ENCODE data around the gene RPL37A. TPM values are rescaled to one million over a fixed set of nuclear protein-coding genes. Genes with fewer than 3 reads are reported as not detected.

The RPL37A gene
- total and polyA plus RNA-seq, 9 of the 15 experiments (the other 6 are each of a cell fraction or from before 2014, with no cell fraction given), result 1,938 to 3,349 (median 2,436) TPM

DNA sequence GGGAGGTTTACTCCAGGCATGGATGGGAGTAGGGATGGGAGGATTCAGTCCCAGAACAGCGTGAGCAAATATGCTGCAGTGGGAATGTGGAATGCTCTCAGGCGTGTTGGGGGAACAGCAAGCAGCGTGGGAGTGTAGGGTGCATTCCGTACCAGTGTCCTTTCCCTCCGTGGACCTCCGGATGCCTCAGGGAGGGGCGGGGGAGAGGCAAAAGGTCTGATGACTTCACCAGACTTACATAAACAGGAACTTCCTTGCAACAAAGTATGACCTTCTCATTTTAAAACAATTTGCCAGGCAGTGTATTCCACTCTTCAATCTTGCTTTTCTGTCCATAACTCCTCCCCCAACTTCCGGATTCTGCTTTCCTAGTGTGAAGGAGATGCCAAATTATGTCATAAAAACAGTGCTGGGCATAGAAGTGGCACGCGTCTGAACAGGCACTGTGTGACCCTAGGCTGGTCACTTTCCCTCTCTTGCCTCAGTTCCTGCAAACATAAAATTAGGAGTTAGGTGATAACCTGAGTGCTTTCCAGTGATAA is 36.9 kb downstream of the RPL37A start (continued):
- TF ChIP-seq, protein P1, sequence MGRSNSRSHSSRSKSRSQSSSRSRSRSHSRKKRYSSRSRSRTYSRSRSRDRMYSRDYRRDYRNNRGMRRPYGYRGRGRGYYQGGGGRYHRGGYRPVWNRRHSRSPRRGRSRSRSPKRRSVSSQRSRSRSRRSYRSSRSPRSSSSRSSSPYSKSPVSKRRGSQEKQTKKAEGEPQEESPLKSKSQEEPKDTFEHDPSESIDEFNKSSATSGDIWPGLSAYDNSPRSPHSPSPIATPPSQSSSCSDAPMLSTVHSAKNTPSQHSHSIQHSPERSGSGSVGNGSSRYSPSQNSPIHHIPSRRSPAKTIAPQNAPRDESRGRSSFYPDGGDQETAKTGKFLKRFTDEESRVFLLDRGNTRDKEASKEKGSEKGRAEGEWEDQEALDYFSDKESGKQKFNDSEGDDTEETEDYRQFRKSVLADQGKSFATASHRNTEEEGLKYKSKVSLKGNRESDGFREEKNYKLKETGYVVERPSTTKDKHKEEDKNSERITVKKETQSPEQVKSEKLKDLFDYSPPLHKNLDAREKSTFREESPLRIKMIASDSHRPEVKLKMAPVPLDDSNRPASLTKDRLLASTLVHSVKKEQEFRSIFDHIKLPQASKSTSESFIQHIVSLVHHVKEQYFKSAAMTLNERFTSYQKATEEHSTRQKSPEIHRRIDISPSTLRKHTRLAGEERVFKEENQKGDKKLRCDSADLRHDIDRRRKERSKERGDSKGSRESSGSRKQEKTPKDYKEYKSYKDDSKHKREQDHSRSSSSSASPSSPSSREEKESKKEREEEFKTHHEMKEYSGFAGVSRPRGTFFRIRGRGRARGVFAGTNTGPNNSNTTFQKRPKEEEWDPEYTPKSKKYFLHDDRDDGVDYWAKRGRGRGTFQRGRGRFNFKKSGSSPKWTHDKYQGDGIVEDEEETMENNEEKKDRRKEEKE (IDR thresholded peaks at IDR 0.05; ENCODE audit: borderline replicate concordance in 1 of 2, control insufficient read depth in 1 of 2, low read depth in 2 of 2, low read length in 1 of 2), result no peak
- TF ChIP-seq MAZ (CRISPR knock-in tag; conservative IDR thresholded peaks at IDR 0.05 in 1 of 2, IDR thresholded peaks at IDR 0.05 in 1 of 2), result 0 out of 4 replicates have a peak, but pooled peaks of 1 of the 2 experiments have one; percentile 33
- no peak for TF ChIP-seq TCF7 (IDR thresholded peaks at IDR 0.05; ENCODE audit: borderline replicate concordance)
- TF ChIP-seq CEBPG (CRISPR knock-in tag; IDR thresholded peaks at IDR 0.05), result peak; percentile 11; the same call in 1 of the 2 replicates
- peak in 1 of 2 experiments; percentile 44; a peak in 2 of 4 replicates for TF ChIP-seq CEBPG (tag; conservative IDR thresholded peaks at IDR 0.05 in 1 of 2, IDR thresholded peaks at IDR 0.05 in 1 of 2)
- TF ChIP-seq, protein P2, sequence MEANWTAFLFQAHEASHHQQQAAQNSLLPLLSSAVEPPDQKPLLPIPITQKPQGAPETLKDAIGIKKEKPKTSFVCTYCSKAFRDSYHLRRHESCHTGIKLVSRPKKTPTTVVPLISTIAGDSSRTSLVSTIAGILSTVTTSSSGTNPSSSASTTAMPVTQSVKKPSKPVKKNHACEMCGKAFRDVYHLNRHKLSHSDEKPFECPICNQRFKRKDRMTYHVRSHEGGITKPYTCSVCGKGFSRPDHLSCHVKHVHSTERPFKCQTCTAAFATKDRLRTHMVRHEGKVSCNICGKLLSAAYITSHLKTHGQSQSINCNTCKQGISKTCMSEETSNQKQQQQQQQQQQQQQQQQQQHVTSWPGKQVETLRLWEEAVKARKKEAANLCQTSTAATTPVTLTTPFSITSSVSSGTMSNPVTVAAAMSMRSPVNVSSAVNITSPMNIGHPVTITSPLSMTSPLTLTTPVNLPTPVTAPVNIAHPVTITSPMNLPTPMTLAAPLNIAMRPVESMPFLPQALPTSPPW (CRISPR knock-in tag; IDR thresholded peaks at IDR 0.05), result peak; percentile 62; the same call in 1 of the 2 replicates
- TF ChIP-seq ZNF175 (CRISPR knock-in tag; IDR thresholded peaks at IDR 0.05; ENCODE audit: low read depth), result peak; percentile 73
- peak; percentile 43; the same call in 1 of the 2 replicates for TF ChIP-seq ETV1 (tag; conservative IDR thresholded peaks at IDR 0.05; ENCODE audit: low read depth)
- TF ChIP-seq, protein P3, sequence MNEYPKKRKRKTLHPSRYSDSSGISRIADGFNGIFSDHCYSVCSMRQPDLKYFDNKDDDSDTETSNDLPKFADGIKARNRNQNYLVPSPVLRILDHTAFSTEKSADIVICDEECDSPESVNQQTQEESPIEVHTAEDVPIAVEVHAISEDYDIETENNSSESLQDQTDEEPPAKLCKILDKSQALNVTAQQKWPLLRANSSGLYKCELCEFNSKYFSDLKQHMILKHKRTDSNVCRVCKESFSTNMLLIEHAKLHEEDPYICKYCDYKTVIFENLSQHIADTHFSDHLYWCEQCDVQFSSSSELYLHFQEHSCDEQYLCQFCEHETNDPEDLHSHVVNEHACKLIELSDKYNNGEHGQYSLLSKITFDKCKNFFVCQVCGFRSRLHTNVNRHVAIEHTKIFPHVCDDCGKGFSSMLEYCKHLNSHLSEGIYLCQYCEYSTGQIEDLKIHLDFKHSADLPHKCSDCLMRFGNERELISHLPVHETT (CRISPR knock-in tag; conservative IDR thresholded peaks at IDR 0.05 in 1 of 2, IDR thresholded peaks at IDR 0.05 in 1 of 2), result peak in 1 of 2 experiments; percentile 51; a peak in 1 of 4 replicates
- TF ChIP-seq ATF7 (IDR thresholded peaks at IDR 0.05), result 0 out of 2 replicates have a peak, but pooled peaks have one; percentile 43
- TF ChIP-seq, protein P4, sequence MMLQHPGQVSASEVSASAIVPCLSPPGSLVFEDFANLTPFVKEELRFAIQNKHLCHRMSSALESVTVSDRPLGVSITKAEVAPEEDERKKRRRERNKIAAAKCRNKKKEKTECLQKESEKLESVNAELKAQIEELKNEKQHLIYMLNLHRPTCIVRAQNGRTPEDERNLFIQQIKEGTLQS (IDR thresholded peaks at IDR 0.05), result peak; percentile 57; the same call in 1 of the 2 replicates
- TF ChIP-seq, protein P4 (CRISPR knock-in tag; conservative IDR thresholded peaks at IDR 0.05), result no peak
